MCF 10A (cell line): ENCODE data around the gene CLDN7. TPM values are rescaled to one million over a fixed set of nuclear protein-coding genes. Genes with fewer than 3 reads are reported as not detected.
A peak's percentile ranks its signal among the peaks of the same experiment; 100 is the strongest.

Experiments used
- BruUV-seq: library from RNA; stranded (reverse); fragments of 400-500 nt; replicated peaks from 2 replicates; lab custom pipeline; 2021; lab: Mats Ljungman, UMichigan
- CTCF ChIA-PET: fragments of 300-600 bp; sonication (Branson Sonifier 250); formaldehyde crosslinking; extraction: SDS; loops from one replicate; lab custom pipeline; 2021; ENCODE audit warnings: antibody characterized with exemption, inconsistent platforms; lab: Yijun Ruan, JAX
- POLR2A ChIA-PET: fragments of 300-600, 350-650 bp; sonication (Branson Sonifier 250); formaldehyde crosslinking; extraction: SDS; loops from one replicate; lab custom pipeline; 2020; ENCODE audit warnings: antibody characterized with exemption, inconsistent platforms; lab: Yijun Ruan, JAX
- DNase-seq: peaks from one replicate; pipeline ENCODE4 v3.0.0-alpha.2; 2018; ENCODE audit not compliant: unreplicated experiment
- H3K27ac Mint-ChIP-seq: one replicate; pipeline ENCODE4 v1.8.0; 2022; ENCODE audit warnings: mild to moderate bottlenecking, low read depth, mixed read lengths; ENCODE audit not compliant: unreplicated experiment
- H3K27me3 Mint-ChIP-seq: one replicate; pipeline ENCODE4 v1.8.0; 2022; ENCODE audit warnings: mixed read lengths; ENCODE audit not compliant: insufficient read depth, unreplicated experiment
- H3K36me3 Mint-ChIP-seq: one replicate; pipeline ENCODE4 v1.8.0; 2022; ENCODE audit warnings: mild to moderate bottlenecking, moderate library complexity, mixed read lengths; ENCODE audit not compliant: insufficient read depth, unreplicated experiment
- H3K4me1 Mint-ChIP-seq: one replicate; pipeline ENCODE4 v1.8.0; 2022; ENCODE audit warnings: mixed read lengths; ENCODE audit not compliant: insufficient read depth, unreplicated experiment
- H3K4me3 Mint-ChIP-seq: one replicate; pipeline ENCODE4 v1.8.0; 2022; ENCODE audit warnings: mild to moderate bottlenecking, moderate library complexity, mixed read lengths; ENCODE audit not compliant: unreplicated experiment
- H3K9me3 Mint-ChIP-seq: one replicate; pipeline ENCODE4 v1.8.0; 2022; ENCODE audit warnings: mixed read lengths; ENCODE audit not compliant: unreplicated experiment
- CTCF ChIP-seq: fragments of 200-600 bp; IDR thresholded peaks from one replicate; pipeline ENCODE4 v1.8.0; 2022; ENCODE audit warnings: antibody characterized with exemption, mild to moderate bottlenecking; ENCODE audit not compliant: unreplicated experiment
- intact Hi-C: fragments of 100-400 bp; cut with micrococcal nuclease; formaldehyde crosslinking; loops from 2 replicates; pipeline ENCODE4 v1.14.1; 2022
- total RNA-seq: library from RNA; stranded (reverse); gene quantifications from 2 replicates; pipeline ENCODE4 v1.2.3, GENCODE V29; 2022

CLDN7 gene
- total RNA-seq, 1 experiment from 2014 or later = 23.9 TPM

GRCh38 chr17:7254511-7254910 lies 7.8 kb downstream of the CLDN7 start:
- Mint-ChIP-seq H3K4me3 (no peak overlapping the region), H3K4me1 (peaks cover 25% of the 10 kb centered on the region), H3K27me3 (no peaks in the 10 kb centered on the region), H3K36me3 (peaks cover 76% of the 10 kb centered on the region), H3K9me3 (no peaks in the 10 kb centered on the region), H3K27ac (no peak overlapping the region)
- CTCF ChIA-PET = interaction anchor here (0.6 to 1.0 kb wide), 2 partner anchors 41 to 75 kb away, joined by 3 to 4 read pairs; no protein-coding TSS in a partner anchor
- no peak for DNase-seq
- intact Hi-C loops = no loop called here
- TF ChIP-seq CTCF = no peak
- POLR2A ChIA-PET = interaction anchor here (0.6 to 7.7 kb wide), 4 partner anchors 13 to 431 kb away, joined by 3 to 92 read pairs (median 4); partner anchors contain the start of genes GABARAP and PHF23
- BruUV-seq = no TSS peak

- ChIA-PET POLR2A (no interaction called here), CTCF (no interaction called here)
- H3K27ac Mint-ChIP-seq = peak overlapping the region; percentile 99
- BruUV-seq = no TSS peak
- TF ChIP-seq CTCF = no peak
- intact Hi-C loops = no loop called here
- peaks cover 25% of the 10 kb centered on the region for H3K4me1 Mint-ChIP-seq
- H3K36me3 Mint-ChIP-seq = peaks cover 64% of the 10 kb centered on the region
- DNase-seq = no peak
- no peaks in the 10 kb centered on the region for H3K9me3 Mint-ChIP-seq
- no peaks in the 10 kb centered on the region for H3K27me3 Mint-ChIP-seq
- H3K4me3 Mint-ChIP-seq = peak overlapping the region; percentile 92
Observed at GRCh38 chr17:7253082-7253481, 9.2 kb downstream of the CLDN7 start.

GRCh38 chr17:7252176-7253043 lies 9.9 kb downstream of the CLDN7 start, which contains the start of gene ELP5:
Gene ELP5 (plus strand): TSS chr17:7252215. CDS start chr17:7252551, 336 bp downstream.
- no peaks in the 10 kb centered on the region for H3K27me3 Mint-ChIP-seq
- intact Hi-C loops = no loop called here
- ChIA-PET POLR2A (interaction anchor here (1.5 to 4.4 kb wide), 4 partner anchors 12 to 61 kb away, joined by 5 to 128 read pairs (median 12); partner anchors contain the start of genes DVL2, GABARAP and PHF23), CTCF (no interaction called here)
- peak within 1 kb of the TSS; percentile 92 for H3K4me3 Mint-ChIP-seq
- H3K4me1 Mint-ChIP-seq = peaks cover 25% of the 10 kb centered on the region
- BruUV-seq = no TSS peak
- TF ChIP-seq CTCF = no peak
- H3K27ac Mint-ChIP-seq = peak within 1 kb of the TSS; percentile 99
- peaks cover 64% of the 10 kb centered on the region for H3K36me3 Mint-ChIP-seq
- no peaks in the 10 kb centered on the region for H3K9me3 Mint-ChIP-seq
- peak; percentile 94 for DNase-seq

GRCh38 chr17:7251661-7252175 lies 10.6 kb downstream of the CLDN7 start, which contains the start of gene CTDNEP1:
Gene CTDNEP1 (minus strand): TSS chr17:7251734. CDS start chr17:7251296, 438 bp downstream.
- Mint-ChIP-seq H3K27ac (peak within 1 kb of the TSS; percentile 99), H3K27me3 (no peaks in the 10 kb centered on the region), H3K4me1 (peaks cover 23% of the 10 kb centered on the region), H3K36me3 (peaks cover 62% of the 10 kb centered on the region), H3K4me3 (peak within 1 kb of the TSS; percentile 92), H3K9me3 (no peaks in the 10 kb centered on the region)
- ChIA-PET POLR2A (interaction anchor here (0.6 to 4.4 kb wide), 12 partner anchors 8 to 1825 kb away, joined by 3 to 128 read pairs (median 4); partner anchors contain the start of genes DVL2, GABARAP, PHF23 and SLC2A4), CTCF (no interaction called here)
- intact Hi-C loops = no loop called here
- peak; percentile 100 for DNase-seq
- BruUV-seq = no TSS peak
- no peak for TF ChIP-seq CTCF
